AG04449 (cell line): Measurements from ENCODE around the gene CASP4.

Experiments
- CTCF ChIA-PET: fragments of 350-600 bp; formaldehyde crosslinking; extraction: SDS; loops from one replicate; lab custom pipeline; 2021; ENCODE audit warnings: antibody characterized with exemption; lab: Yijun Ruan, JAX
- POLR2A ChIA-PET: fragments of 400-600, 350-600 bp; formaldehyde crosslinking; extraction: SDS; loops from one replicate; lab custom pipeline; 2020; ENCODE audit warnings: antibody characterized with exemption, inconsistent platforms; lab: Yijun Ruan, JAX
- DNase-seq: peaks from one replicate; pipeline ENCODE4 v3.0.0-alpha.2; 2010; ENCODE audit warnings: low read depth, low spot score
- H3K4me3 ChIP-seq: 2 replicates; pipeline ENCODE4 v1.5.1; 2011; ENCODE audit warnings: low read depth, mild to moderate bottlenecking, control low read depth, low read length
- TF ChIP-seq, protein P1 (sequence below): IDR thresholded peaks from one replicate; pipeline ENCODE4 v1.5.1; 2011; ENCODE audit warnings: mild to moderate bottlenecking, moderate library complexity, low read length, control low read depth, inconsistent platforms; ENCODE audit not compliant: insufficient read depth; ENCODE audit errors: missing control alignments

CASP4 gene

DNA sequence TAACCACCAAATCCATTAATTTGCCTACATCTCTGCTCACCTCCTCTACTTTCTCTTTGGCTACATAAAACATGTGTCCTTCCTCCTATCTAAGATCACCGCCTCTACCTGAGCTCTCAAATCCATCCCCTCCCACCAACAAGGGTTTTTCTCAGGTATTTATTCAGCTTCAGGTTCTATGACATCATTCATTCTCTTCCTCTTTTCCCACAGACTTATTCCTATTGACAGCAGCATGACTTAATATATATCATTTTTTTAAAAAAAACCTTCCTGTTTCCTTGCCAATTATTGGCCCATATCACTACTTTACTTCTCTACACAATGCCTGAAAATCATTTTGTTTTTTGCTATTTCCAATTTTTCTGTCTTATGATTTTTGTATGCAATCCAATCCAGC lies 74.5 kb downstream of the CASP4 start:
- ChIA-PET POLR2A (no interaction called here), CTCF (interaction anchor here (1.2 kb wide), 1 partner anchor 53 kb away, joined by 4 read pairs; no protein-coding TSS in a partner anchor)
- TF ChIP-seq, protein P1, sequence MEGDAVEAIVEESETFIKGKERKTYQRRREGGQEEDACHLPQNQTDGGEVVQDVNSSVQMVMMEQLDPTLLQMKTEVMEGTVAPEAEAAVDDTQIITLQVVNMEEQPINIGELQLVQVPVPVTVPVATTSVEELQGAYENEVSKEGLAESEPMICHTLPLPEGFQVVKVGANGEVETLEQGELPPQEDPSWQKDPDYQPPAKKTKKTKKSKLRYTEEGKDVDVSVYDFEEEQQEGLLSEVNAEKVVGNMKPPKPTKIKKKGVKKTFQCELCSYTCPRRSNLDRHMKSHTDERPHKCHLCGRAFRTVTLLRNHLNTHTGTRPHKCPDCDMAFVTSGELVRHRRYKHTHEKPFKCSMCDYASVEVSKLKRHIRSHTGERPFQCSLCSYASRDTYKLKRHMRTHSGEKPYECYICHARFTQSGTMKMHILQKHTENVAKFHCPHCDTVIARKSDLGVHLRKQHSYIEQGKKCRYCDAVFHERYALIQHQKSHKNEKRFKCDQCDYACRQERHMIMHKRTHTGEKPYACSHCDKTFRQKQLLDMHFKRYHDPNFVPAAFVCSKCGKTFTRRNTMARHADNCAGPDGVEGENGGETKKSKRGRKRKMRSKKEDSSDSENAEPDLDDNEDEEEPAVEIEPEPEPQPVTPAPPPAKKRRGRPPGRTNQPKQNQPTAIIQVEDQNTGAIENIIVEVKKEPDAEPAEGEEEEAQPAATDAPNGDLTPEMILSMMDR = no peak
- no peak for DNase-seq
- no peak overlapping the region for H3K4me3 ChIP-seq
